Adrenal gland (tissue), 12 donors: Measurements from ENCODE around the gene RPL26. TPM values are rescaled to one million over a fixed set of nuclear protein-coding genes. Genes with fewer than 3 reads are reported as not detected.
A peak's percentile ranks its signal among the peaks of the same experiment; 100 is the strongest.

Source experiments
- DNase-seq, 7 donors: peaks; one replicate each; pipeline ENCODE4 v3.0.0-alpha.2; 2019 to 2020
- H3K27ac ChIP-seq, 5 donors: fragments of 200-600 bp; sonication (generic) in 4 of 5; 1 replicate in 3 of 5; 2 replicates in 2 of 5; pipeline versions ENCODE4 v1.5.1 to v1.8.0; 2016 to 2020; ENCODE audit warnings: mild to moderate bottlenecking in 1 of 5
- H3K27me3 ChIP-seq: fragments of 200-600 bp; 2 replicates; pipeline ENCODE4 v1.8.0; 2021
- H3K36me3 ChIP-seq, 2 donors: fragments of 200-600 bp; replicated peaks in 1 of 2; 1 replicate in 1 of 2; 2 replicates in 1 of 2; pipeline versions ENCODE4 v1.5.1 to v1.8.0; 2018 to 2022
- H3K4me1 ChIP-seq, 2 donors: fragments of 200-600 bp; replicated peaks in 1 of 2; 1 replicate in 1 of 2; 2 replicates in 1 of 2; pipeline versions ENCODE4 v1.5.1 to v1.8.0; 2018 to 2021
- H3K4me3 ChIP-seq, 4 donors: fragments of 200-600 bp; sonication (generic) in 3 of 4; one replicate each; pipeline ENCODE4 v1.5.1; 2016 to 2018
- H3K9me3 ChIP-seq, 3 donors: fragments of 200-600 bp; sonication (generic) in 1 of 3; replicated peaks in 1 of 3; 1 replicate in 2 of 3; 2 replicates in 1 of 3; pipeline versions ENCODE4 v1.5.1 to v1.8.0; 2016 to 2021
- POLR2A ChIP-seq, 2 donors: fragments of 450-650 bp; IDR thresholded peaks; one replicate each; pipeline ENCODE4 v1.6.1; 2017; ENCODE audit warnings: antibody characterized with exemption in 2 of 2, mild to moderate bottlenecking in 2 of 2, moderate library complexity in 1 of 2
- WGBS, 4 donors: extraction: QIAGEN DNeasy Blood & Tissue Kit in 2 of 4; methylation state at CpG; one replicate each; pipeline versions ENCODE4 v1.1.5 to v1.1.7; 2013 to 2017; 5-methylcytosine and 5-hydroxymethylcytosine counted together
- intact Hi-C, 2 donors: fragments of 100-400 bp; cut with DNase I; formaldehyde crosslinking; loops; one replicate each; pipeline versions ENCODE4 v1.14.1 to v1.15.0; 2022 to 2023
- polyA plus RNA-seq, 3 donors: library from polyadenylated mRNA; stranded (reverse); fragments of 200-250 nt in 2 of 3; fragments of 350-450 nt in 1 of 3; fragmentation: Illumina TruSeq in 1 of 3; extraction: RNeasy Lipid Tissue Mini Kit (QIAGEN cat#74804) in 1 of 3; gene quantifications; one replicate each; pipeline ENCODE4 v1.2.3, GENCODE V29; 2013 to 2014
- total RNA-seq, 9 donors: library from RNA; depleted of rRNA in 4 of 9; stranded (reverse); fragments of >200 nt in 4 of 9; fragments of 120-200 nt in 1 of 9; fragmentation: NEBNext Ultra II Directional in 1 of 9; extraction: Animal tissue kit (Norgen Biotek cat#: 25700) in 1 of 9; gene quantifications; one replicate each; pipeline versions ENCODE4 v1.1.0 to v1.2.4, GENCODE V29; 2013 to 2023
- TF ChIP-seq, protein P1 (sequence below), 6 experiments: fragments of 450-650 bp in 4 of 6; fragments of 200-600 bp in 2 of 6; sonication (generic) in 1 of 6; IDR thresholded peaks; 1 replicate in 5 of 6; 2 replicates in 1 of 6; pipeline versions ENCODE4 v1.5.1 to v1.8.0; 2016 to 2021; ENCODE audit warnings: antibody characterized with exemption in 6 of 6, mild to moderate bottlenecking in 2 of 6, moderate library complexity in 1 of 6
- donor health status: healthy with polysubstance abuse.
- donor health status: Bipolar disorder and iron deficiency.
- donor health status: DM: yes; HTN: yes; CAD: no.
- donor health status: DM: no; HTN: no; CAD: no.
- donor health status: DM: no; HTN: no; CAD: no.
- donor health status: DM: yes; HTN: yes; CAD: no.

RPL26 gene
- total and polyA plus RNA-seq, 12 donors, result 1,250 to 3,973 (median 1,971) TPM

- Histone ChIP-seq H3K4me1 (no peaks in the 10 kb centered on the region), H3K27me3 (no peaks in the 10 kb centered on the region), H3K9me3 (no peaks in the 10 kb centered on the region), H3K36me3 (no peaks in the 10 kb centered on the region), H3K4me3 (no peak overlapping the region), H3K27ac (no peak overlapping the region)
- no peak for DNase-seq
- intact Hi-C loops, result no loop called here
- WGBS, 4 donors, result 38 to 51% (median 49%) methylated on average over 3 of the region's 3 CpGs
- TF ChIP-seq, protein P1, sequence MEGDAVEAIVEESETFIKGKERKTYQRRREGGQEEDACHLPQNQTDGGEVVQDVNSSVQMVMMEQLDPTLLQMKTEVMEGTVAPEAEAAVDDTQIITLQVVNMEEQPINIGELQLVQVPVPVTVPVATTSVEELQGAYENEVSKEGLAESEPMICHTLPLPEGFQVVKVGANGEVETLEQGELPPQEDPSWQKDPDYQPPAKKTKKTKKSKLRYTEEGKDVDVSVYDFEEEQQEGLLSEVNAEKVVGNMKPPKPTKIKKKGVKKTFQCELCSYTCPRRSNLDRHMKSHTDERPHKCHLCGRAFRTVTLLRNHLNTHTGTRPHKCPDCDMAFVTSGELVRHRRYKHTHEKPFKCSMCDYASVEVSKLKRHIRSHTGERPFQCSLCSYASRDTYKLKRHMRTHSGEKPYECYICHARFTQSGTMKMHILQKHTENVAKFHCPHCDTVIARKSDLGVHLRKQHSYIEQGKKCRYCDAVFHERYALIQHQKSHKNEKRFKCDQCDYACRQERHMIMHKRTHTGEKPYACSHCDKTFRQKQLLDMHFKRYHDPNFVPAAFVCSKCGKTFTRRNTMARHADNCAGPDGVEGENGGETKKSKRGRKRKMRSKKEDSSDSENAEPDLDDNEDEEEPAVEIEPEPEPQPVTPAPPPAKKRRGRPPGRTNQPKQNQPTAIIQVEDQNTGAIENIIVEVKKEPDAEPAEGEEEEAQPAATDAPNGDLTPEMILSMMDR (IDR thresholded peaks at IDR 0.05), result no peak
- no peak for TF ChIP-seq POLR2A (IDR thresholded peaks at IDR 0.05)
Measured at GRCh38 chr17:8360751-8361150, 22.2 kb downstream of the RPL26 start.

GRCh38 chr17:8360260-8360659 is 22.7 kb downstream of the RPL26 start:
- TF ChIP-seq, protein P1 (IDR thresholded peaks at IDR 0.05), result no peak
- no peak for TF ChIP-seq POLR2A (IDR thresholded peaks at IDR 0.05)
- Histone ChIP-seq H3K27me3 (no peaks in the 10 kb centered on the region), H3K4me1 (no peaks in the 10 kb centered on the region), H3K36me3 (no peaks in the 10 kb centered on the region), H3K4me3 (no peak overlapping the region), H3K27ac (no peak overlapping the region), H3K9me3 (no peaks in the 10 kb centered on the region)
- no peak for DNase-seq
- intact Hi-C loops, result no loop called here
- WGBS, 4 donors, result 31 to 41% (median 33%) methylated on average over 3 of the region's 3 CpGs

DNA sequence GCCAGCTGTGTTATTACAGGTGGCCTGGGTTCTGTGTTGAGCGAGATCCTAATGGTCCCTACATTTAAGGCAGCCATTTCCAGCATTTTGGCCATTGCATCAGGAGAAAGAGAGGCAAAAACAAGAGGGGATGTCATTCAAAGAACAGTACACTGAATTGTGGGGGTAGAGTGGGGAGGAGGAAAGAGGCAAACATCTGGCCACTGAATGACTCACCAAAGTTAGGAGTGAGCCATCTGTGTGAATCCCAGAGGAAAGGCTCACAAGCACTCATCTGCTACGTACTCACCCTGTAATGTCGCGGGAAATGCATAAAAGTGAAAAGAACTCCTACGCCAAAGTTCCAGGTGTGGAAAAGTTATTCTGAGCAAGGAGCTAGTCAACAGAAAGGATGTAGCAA is 23.2 kb downstream of the RPL26 start:
- H3K4me3 ChIP-seq, result no peak overlapping the region
- 70 to 75% (median 71%) methylated on average over 5 of the region's 5 CpGs for WGBS, 4 donors
- DNase-seq, result peak in 1 of 7 donors; percentile 40
- intact Hi-C loops, result no loop called here
- H3K27ac ChIP-seq, result peak overlapping the region in 1 of 5 donors; percentile 67
- H3K36me3 ChIP-seq, result no peaks in the 10 kb centered on the region
- TF ChIP-seq, protein P1 (IDR thresholded peaks at IDR 0.05), result no peak
- TF ChIP-seq POLR2A (IDR thresholded peaks at IDR 0.05), result no peak
- no peaks in the 10 kb centered on the region for H3K27me3 ChIP-seq
- no peaks in the 10 kb centered on the region for H3K4me1 ChIP-seq
- no peaks in the 10 kb centered on the region for H3K9me3 ChIP-seq

GRCh38 chr17:8357910-8358309 is 25.1 kb downstream of the RPL26 start:
- no peaks in the 10 kb centered on the region for H3K27me3 ChIP-seq
- intact Hi-C loops, result no loop called here
- no peak overlapping the region for H3K4me3 ChIP-seq
- no peak for TF ChIP-seq POLR2A (IDR thresholded peaks at IDR 0.05)
- TF ChIP-seq, protein P1 (IDR thresholded peaks at IDR 0.05), result no peak
- no peaks in the 10 kb centered on the region for H3K4me1 ChIP-seq
- WGBS, 4 donors, result 92 to 97% (median 95%) methylated on average over 3 of the region's 3 CpGs
- DNase-seq, result no peak
- H3K9me3 ChIP-seq, result no peaks in the 10 kb centered on the region
- no peak overlapping the region for H3K27ac ChIP-seq
- H3K36me3 ChIP-seq, result no peaks in the 10 kb centered on the region
